GM23338 (cell line): ENCODE data around the gene ORAI3. TPM values are rescaled to one million over a fixed set of nuclear protein-coding genes. Genes with fewer than 3 reads are reported as not detected.

Source experiments
- ATAC-seq: fragments of 200-7000 bp; cut with Tn5 transposase; 3 replicates; pipeline ENCODE4 v1.9.1; 2020
- DNase-seq: peaks from one replicate; pipeline ENCODE4 v3.0.0-alpha.2; 2015; ENCODE audit warnings: low spot score
- H2AFZ ChIP-seq: fragments of 200-600 bp; sonication (generic); 2 replicates; pipeline ENCODE4 v1.8.0; 2016; ENCODE audit warnings: antibody characterized with exemption, mild to moderate bottlenecking, moderate library complexity
- H3F3A ChIP-seq: fragments of 200-600 bp; sonication (generic); replicated peaks from 2 replicates; pipeline ENCODE4 v1.8.0; 2017; ENCODE audit warnings: antibody characterized with exemption, mixed run types, low read depth
- H3K27ac ChIP-seq: fragments of 200-600 bp; sonication (generic); 2 replicates; pipeline ENCODE4 v1.6.1; 2016; ENCODE audit warnings: low read depth
- H3K27me3 ChIP-seq: fragments of 200-600 bp; sonication (generic); 2 replicates; pipeline ENCODE4 v1.8.0; 2016; ENCODE audit warnings: mild to moderate bottlenecking, mixed run types, moderate library complexity; ENCODE audit not compliant: insufficient read depth
- H3K36me3 ChIP-seq: fragments of 200-600 bp; sonication (generic); 2 replicates; pipeline ENCODE4 v1.8.0; 2016; ENCODE audit warnings: mild to moderate bottlenecking; ENCODE audit not compliant: insufficient read depth
- H3K4me1 ChIP-seq: fragments of 200-600 bp; sonication (generic); 2 replicates; pipeline ENCODE4 v1.8.0; 2016; ENCODE audit warnings: mild to moderate bottlenecking, moderate library complexity; ENCODE audit not compliant: insufficient read depth
- H3K4me2 ChIP-seq: fragments of 200-600 bp; sonication (generic); 2 replicates; pipeline ENCODE4 v1.7.1; 2017; ENCODE audit warnings: mixed run types
- H3K4me3 ChIP-seq: fragments of 200-600 bp; sonication (generic); 2 replicates; pipeline ENCODE4 v1.6.1; 2016; ENCODE audit warnings: mixed run types
- H3K79me2 ChIP-seq: fragments of 200-600 bp; sonication (generic); replicated peaks from 2 replicates; pipeline ENCODE4 v1.8.0; 2017; ENCODE audit warnings: mild to moderate bottlenecking; ENCODE audit not compliant: insufficient read depth
- H3K9me2 ChIP-seq: fragments of 200-600 bp; sonication (generic); 2 replicates; pipeline ENCODE4 v1.8.0; 2017; ENCODE audit not compliant: insufficient read depth
- H4K20me1 ChIP-seq: fragments of 200-600 bp; sonication (generic); replicated peaks from 2 replicates; pipeline ENCODE4 v1.8.0; 2017; ENCODE audit warnings: mild to moderate bottlenecking; ENCODE audit not compliant: insufficient read depth
- H3K27ac Mint-ChIP-seq: 2 replicates; pipeline ENCODE4 v1.8.0; 2020; ENCODE audit warnings: inconsistent platforms, mild to moderate bottlenecking, moderate library complexity, mixed read lengths
- H3K27me3 Mint-ChIP-seq: 3 replicates; pipeline ENCODE4 v1.8.0; 2022; ENCODE audit warnings: low read depth, mild to moderate bottlenecking, moderate library complexity, mixed read lengths, inconsistent platforms; ENCODE audit not compliant: insufficient read depth, poor library complexity
- H3K36me3 Mint-ChIP-seq: 3 replicates; pipeline ENCODE4 v1.8.0; 2021; ENCODE audit warnings: low read depth, mild to moderate bottlenecking, inconsistent platforms, moderate library complexity, mixed read lengths
- H3K4me1 Mint-ChIP-seq: 3 replicates; pipeline ENCODE4 v1.8.0; 2020; ENCODE audit warnings: mild to moderate bottlenecking, inconsistent platforms, mixed read lengths
- H3K4me3 Mint-ChIP-seq: 3 replicates; pipeline ENCODE4 v1.8.0; 2021; ENCODE audit warnings: moderate library complexity, mild to moderate bottlenecking, inconsistent platforms, mixed read lengths
- H3K9me3 Mint-ChIP-seq: 3 replicates; pipeline ENCODE4 v1.8.0; 2020; ENCODE audit warnings: moderate library complexity, mild to moderate bottlenecking, inconsistent platforms, mixed read lengths
- EZH2phosphoT487 ChIP-seq: fragments of 200-600 bp; sonication (generic); IDR thresholded peaks from one replicate; pipeline ENCODE4 v1.8.1; 2018; ENCODE audit warnings: antibody characterized with exemption; ENCODE audit not compliant: unreplicated experiment
- REST ChIP-seq: IDR thresholded peaks from one replicate; pipeline ENCODE4 v1.6.1; 2018; ENCODE audit warnings: antibody characterized with exemption; ENCODE audit not compliant: unreplicated experiment
- STAT1 ChIP-seq: IDR thresholded peaks from one replicate; pipeline ENCODE4 v1.6.1; 2016; ENCODE audit warnings: antibody characterized with exemption; ENCODE audit not compliant: unreplicated experiment
- ZNF114 ChIP-seq: fragments of 250-450 bp; sonication (Bioruptor Pico); IDR thresholded peaks from 2 replicates; pipeline ENCODE4 v1.5.0; 2020; ENCODE audit warnings: mild to moderate bottlenecking, moderate library complexity
- ZNF462 ChIP-seq: fragments of 250-450 bp; sonication (Bioruptor Pico); IDR thresholded peaks from 2 replicates; pipeline ENCODE4 v1.5.0; 2020; ENCODE audit warnings: mild to moderate bottlenecking, moderate library complexity
- polyA plus RNA-seq: library from polyadenylated mRNA; unstranded; fragments of >200 nt; fragmentation: Nextera tagmentation; extraction: Ambion mirVana; gene quantifications from 2 replicates; pipeline ENCODE4 v1.2.1, GENCODE V29; 2016
- total RNA-seq: library from RNA; depleted of rRNA; stranded (reverse); fragments of >200 nt; shearing (Covaris generic); gene quantifications from 2 replicates; pipeline ENCODE4 v1.2.3, GENCODE V29; 2014

ORAI3 gene
- total and polyA plus RNA-seq, 2 experiments from 2014 or later = 6.9 to 15.9 TPM

GRCh38 chr16:30903002-30903401 lies 45.9 kb upstream of the ORAI3 start (continued):
- TF ChIP-seq REST (no peak), ZNF462 (CRISPR knock-in tag) (no peak)

- Histone ChIP-seq H3F3A (peaks cover 9% of the 10 kb centered on the region; the same call in 1 of the 2 replicates), H3K4me2 (no peak overlapping the region), H2AFZ (no peak overlapping the region), H3K9me2 (peaks cover 7% of the 10 kb centered on the region; the same call in 1 of the 2 replicates), H3K36me3 (no peaks in the 10 kb centered on the region), H3K79me2 (no peaks in the 10 kb centered on the region), H4K20me1 (no peaks in the 10 kb centered on the region), H3K4me3 (no peak overlapping the region), H3K27ac (no peak overlapping the region), H3K4me1 (peaks cover 6% of the 10 kb centered on the region), H3K27me3 (peaks cover 18% of the 10 kb centered on the region)
- ATAC-seq (no peak), DNase-seq (no peak)
- no peak overlapping the region; the same call in 2 of the 3 replicates for H3K4me3 Mint-ChIP-seq
- no peak overlapping the region for H3K27ac Mint-ChIP-seq
- no peaks in the 10 kb centered on the region; the same call in 2 of the 3 replicates for H3K9me3 Mint-ChIP-seq
- peaks cover 9% of the 10 kb centered on the region for H3K4me1 Mint-ChIP-seq
- H3K27me3 Mint-ChIP-seq = peaks cover 10% of the 10 kb centered on the region
- no peaks in the 10 kb centered on the region for H3K36me3 Mint-ChIP-seq
- TF ChIP-seq EZH2phosphoT487 (no peak), ZNF114 (CRISPR knock-in tag) (no peak), ZNF462 (CRISPR knock-in tag) (no peak), STAT1 (no peak)
Measured at GRCh38 chr16:30903596-30903995, 45.3 kb upstream of the ORAI3 start.
